ENCODE results near the gene ELOVL6. TPM values are rescaled to one million over a fixed set of nuclear protein-coding genes. Genes with fewer than 3 reads are reported as not detected.
"Not testable (repeated sequence)": the region's sequence is repeated elsewhere in the genome, so short reads cannot be mapped to it uniquely, and the experiment has no call there.

The ELOVL6 gene
- polyA plus RNA-seq, 1 donor from 2014 or later: 21.3 TPM

DNA sequence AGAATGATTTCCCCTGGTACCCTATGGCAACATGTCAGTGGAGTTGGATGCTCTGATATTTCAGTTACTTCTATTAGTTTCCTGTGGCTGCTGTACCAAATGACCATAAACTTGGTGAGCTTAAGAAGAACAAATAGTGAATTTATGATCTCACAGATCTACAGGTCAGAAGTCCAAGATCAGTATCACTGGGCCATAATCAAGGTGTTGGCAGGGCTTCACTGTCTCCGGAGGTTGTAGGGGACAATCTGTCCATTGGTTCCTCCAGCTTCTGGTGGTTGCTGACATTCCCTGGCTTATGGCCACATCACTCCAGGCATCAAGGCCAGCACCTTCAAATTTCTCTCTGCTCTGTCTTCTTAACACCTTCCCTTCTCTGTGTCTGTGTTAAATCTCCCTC is 37.9 kb upstream of the ELOVL6 start:
- Histone ChIP-seq H3K9ac (ENCODE audit: low read length) (no peak overlapping the region), H3K79me2 (replicated peaks; ENCODE audit: insufficient read depth, low read length) (no peaks in the 10 kb centered on the region), H3F3A (ENCODE audit: insufficient read depth, low read length, poor library complexity, severe bottlenecking) (no peaks in the 10 kb centered on the region), H3K9me3 (ENCODE audit: low read length) (no peaks in the 10 kb centered on the region), H3K4me2 (ENCODE audit: low read length) (no peak overlapping the region), H2AFZ (ENCODE audit: low read depth, low read length) (no peak overlapping the region), H3K27me3 (ENCODE audit: insufficient read depth, low read depth, low read length) (no peaks in the 10 kb centered on the region), H3K27ac (ENCODE audit: low read length) (no peak overlapping the region), H3K9me2 (ENCODE audit: insufficient read depth, low read length) (no peaks in the 10 kb centered on the region), H3K36me3 (ENCODE audit: insufficient read depth, low read length) (no peaks in the 10 kb centered on the region), H3K4me3 (ENCODE audit: low read length) (no peak overlapping the region), H4K20me1 (ENCODE audit: insufficient read depth) (no peaks in the 10 kb centered on the region)
- no peak for TF ChIP-seq TAF1 (IDR thresholded peaks at IDR 0.05; ENCODE audit: low read depth)
- TF ChIP-seq, protein P1, sequence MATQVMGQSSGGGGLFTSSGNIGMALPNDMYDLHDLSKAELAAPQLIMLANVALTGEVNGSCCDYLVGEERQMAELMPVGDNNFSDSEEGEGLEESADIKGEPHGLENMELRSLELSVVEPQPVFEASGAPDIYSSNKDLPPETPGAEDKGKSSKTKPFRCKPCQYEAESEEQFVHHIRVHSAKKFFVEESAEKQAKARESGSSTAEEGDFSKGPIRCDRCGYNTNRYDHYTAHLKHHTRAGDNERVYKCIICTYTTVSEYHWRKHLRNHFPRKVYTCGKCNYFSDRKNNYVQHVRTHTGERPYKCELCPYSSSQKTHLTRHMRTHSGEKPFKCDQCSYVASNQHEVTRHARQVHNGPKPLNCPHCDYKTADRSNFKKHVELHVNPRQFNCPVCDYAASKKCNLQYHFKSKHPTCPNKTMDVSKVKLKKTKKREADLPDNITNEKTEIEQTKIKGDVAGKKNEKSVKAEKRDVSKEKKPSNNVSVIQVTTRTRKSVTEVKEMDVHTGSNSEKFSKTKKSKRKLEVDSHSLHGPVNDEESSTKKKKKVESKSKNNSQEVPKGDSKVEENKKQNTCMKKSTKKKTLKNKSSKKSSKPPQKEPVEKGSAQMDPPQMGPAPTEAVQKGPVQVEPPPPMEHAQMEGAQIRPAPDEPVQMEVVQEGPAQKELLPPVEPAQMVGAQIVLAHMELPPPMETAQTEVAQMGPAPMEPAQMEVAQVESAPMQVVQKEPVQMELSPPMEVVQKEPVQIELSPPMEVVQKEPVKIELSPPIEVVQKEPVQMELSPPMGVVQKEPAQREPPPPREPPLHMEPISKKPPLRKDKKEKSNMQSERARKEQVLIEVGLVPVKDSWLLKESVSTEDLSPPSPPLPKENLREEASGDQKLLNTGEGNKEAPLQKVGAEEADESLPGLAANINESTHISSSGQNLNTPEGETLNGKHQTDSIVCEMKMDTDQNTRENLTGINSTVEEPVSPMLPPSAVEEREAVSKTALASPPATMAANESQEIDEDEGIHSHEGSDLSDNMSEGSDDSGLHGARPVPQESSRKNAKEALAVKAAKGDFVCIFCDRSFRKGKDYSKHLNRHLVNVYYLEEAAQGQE (IDR thresholded peaks at IDR 0.05; ENCODE audit: borderline replicate concordance): no peak
- TF ChIP-seq SMC3 (conservative IDR thresholded peaks at IDR 0.05; ENCODE audit: poor library complexity): no peak
- TF ChIP-seq, protein P2, sequence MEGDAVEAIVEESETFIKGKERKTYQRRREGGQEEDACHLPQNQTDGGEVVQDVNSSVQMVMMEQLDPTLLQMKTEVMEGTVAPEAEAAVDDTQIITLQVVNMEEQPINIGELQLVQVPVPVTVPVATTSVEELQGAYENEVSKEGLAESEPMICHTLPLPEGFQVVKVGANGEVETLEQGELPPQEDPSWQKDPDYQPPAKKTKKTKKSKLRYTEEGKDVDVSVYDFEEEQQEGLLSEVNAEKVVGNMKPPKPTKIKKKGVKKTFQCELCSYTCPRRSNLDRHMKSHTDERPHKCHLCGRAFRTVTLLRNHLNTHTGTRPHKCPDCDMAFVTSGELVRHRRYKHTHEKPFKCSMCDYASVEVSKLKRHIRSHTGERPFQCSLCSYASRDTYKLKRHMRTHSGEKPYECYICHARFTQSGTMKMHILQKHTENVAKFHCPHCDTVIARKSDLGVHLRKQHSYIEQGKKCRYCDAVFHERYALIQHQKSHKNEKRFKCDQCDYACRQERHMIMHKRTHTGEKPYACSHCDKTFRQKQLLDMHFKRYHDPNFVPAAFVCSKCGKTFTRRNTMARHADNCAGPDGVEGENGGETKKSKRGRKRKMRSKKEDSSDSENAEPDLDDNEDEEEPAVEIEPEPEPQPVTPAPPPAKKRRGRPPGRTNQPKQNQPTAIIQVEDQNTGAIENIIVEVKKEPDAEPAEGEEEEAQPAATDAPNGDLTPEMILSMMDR (IDR thresholded peaks at IDR 0.05; ENCODE audit: poor library complexity, severe bottlenecking): no peak
- no peak for TF ChIP-seq EP300 (conservative IDR thresholded peaks at IDR 0.05; ENCODE audit: poor library complexity, severe bottlenecking)
- TF ChIP-seq EZH2 (IDR thresholded peaks at IDR 0.05; ENCODE audit: borderline replicate concordance, insufficient read depth, low read length, poor library complexity, severe bottlenecking): no peak

DNA sequence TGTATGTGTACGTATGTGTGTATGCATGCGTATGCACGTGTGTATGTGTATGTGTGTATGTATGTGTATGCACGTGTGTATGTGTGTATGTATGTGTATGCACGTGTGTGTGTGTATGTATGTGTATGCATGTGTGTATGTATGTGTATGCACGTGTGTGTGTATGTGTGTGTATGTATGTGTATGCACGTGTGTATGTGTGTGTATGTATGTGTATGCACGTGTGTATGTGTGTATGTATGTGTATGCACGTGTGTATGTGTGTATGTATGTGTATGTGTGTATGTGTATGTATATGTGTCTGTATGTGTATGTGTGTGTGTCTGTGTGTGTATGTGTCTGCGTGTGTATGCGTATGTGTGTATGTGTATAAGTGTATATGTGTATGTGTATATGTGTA is 35.2 kb upstream of the ELOVL6 start:
- H3K79me2 ChIP-seq (replicated peaks; ENCODE audit: insufficient read depth, low read length); H3K36me3 ChIP-seq (ENCODE audit: insufficient read depth, low read length); H3K9me2 ChIP-seq (ENCODE audit: insufficient read depth, low read length); H3K27ac ChIP-seq (ENCODE audit: low read length); H3K9me3 ChIP-seq (ENCODE audit: low read length); H2AFZ ChIP-seq (ENCODE audit: low read depth, low read length); H3K4me2 ChIP-seq (ENCODE audit: low read length); H3K9ac ChIP-seq (ENCODE audit: low read length); H3K27me3 ChIP-seq (ENCODE audit: insufficient read depth, low read depth, low read length); H3K4me3 ChIP-seq (ENCODE audit: low read length); H3F3A ChIP-seq (ENCODE audit: insufficient read depth, low read length, poor library complexity, severe bottlenecking); H4K20me1 ChIP-seq (ENCODE audit: insufficient read depth): not testable (repeated sequence)

DNA sequence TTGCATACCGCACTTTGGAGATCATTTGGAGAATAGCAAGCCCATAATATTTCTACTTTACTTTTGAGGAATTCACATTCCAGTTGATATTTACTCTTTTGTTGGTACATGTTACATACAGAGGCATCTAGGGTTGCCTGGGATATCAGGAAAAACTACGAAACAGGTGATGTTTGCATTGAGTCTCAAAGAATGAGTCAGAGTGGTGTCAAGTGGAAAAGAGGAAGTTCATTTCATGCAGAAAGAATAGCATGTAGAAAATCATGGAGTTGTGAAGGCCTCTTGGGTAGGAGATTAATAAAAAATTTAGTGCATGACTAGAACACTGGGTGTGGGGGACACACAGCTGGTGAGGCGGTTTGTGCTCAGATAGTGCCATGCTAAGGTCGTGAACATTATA is 33.5 kb upstream of the ELOVL6 start:
- Histone ChIP-seq H3K36me3 (ENCODE audit: insufficient read depth, low read length) (no peaks in the 10 kb centered on the region), H3K27me3 (ENCODE audit: insufficient read depth, low read depth, low read length) (no peaks in the 10 kb centered on the region), H3K4me2 (ENCODE audit: low read length) (no peak overlapping the region), H3K9me3 (ENCODE audit: low read length) (no peaks in the 10 kb centered on the region), H3K27ac (ENCODE audit: low read length) (no peak overlapping the region), H3K9me2 (ENCODE audit: insufficient read depth, low read length) (no peaks in the 10 kb centered on the region), H3K4me3 (ENCODE audit: low read length) (no peak overlapping the region), H3K9ac (ENCODE audit: low read length) (no peak overlapping the region), H2AFZ (ENCODE audit: low read depth, low read length) (no peak overlapping the region), H4K20me1 (ENCODE audit: insufficient read depth) (no peaks in the 10 kb centered on the region), H3F3A (ENCODE audit: insufficient read depth, low read length, poor library complexity, severe bottlenecking) (no peaks in the 10 kb centered on the region), H3K79me2 (replicated peaks; ENCODE audit: insufficient read depth, low read length) (no peaks in the 10 kb centered on the region)
- TF ChIP-seq EZH2 (IDR thresholded peaks at IDR 0.05; ENCODE audit: borderline replicate concordance, insufficient read depth, low read length, poor library complexity, severe bottlenecking): no peak
- no peak for TF ChIP-seq RAD21 (conservative IDR thresholded peaks at IDR 0.05)
- TF ChIP-seq SMC3 (conservative IDR thresholded peaks at IDR 0.05; ENCODE audit: poor library complexity): no peak
- no peak for TF ChIP-seq MXI1 (conservative IDR thresholded peaks at IDR 0.05; ENCODE audit: poor library complexity, severe bottlenecking)
- no peak for TF ChIP-seq POLR2AphosphoS5 (IDR thresholded peaks at IDR 0.05)
- TF ChIP-seq EP300 (conservative IDR thresholded peaks at IDR 0.05; ENCODE audit: poor library complexity, severe bottlenecking): no peak
- TF ChIP-seq, protein P2 (IDR thresholded peaks at IDR 0.05; ENCODE audit: poor library complexity, severe bottlenecking): no peak
- TF ChIP-seq TAF1 (IDR thresholded peaks at IDR 0.05; ENCODE audit: low read depth): no peak
- TF ChIP-seq, protein P1 (IDR thresholded peaks at IDR 0.05; ENCODE audit: borderline replicate concordance): no peak
